Activated CD4-positive, alpha-beta T cell treated with anti-CD3 and anti-CD28 coated beads for 48 hours (primary cell): ENCODE measurements around the gene CPD.

Experiments used
- DNase-seq: peaks from one replicate; pipeline ENCODE4 v3.0.0-alpha.2; 2020

CPD gene

GRCh38 chr17:30514895-30515596, 136.3 kb downstream of the CPD start:
- no peak for DNase-seq

- no peak for DNase-seq
Observed at GRCh38 chr17:30517786-30518185, 139.1 kb downstream of the CPD start.

GRCh38 chr17:30519166-30519565, 140.4 kb downstream of the CPD start:
- no peak for DNase-seq
